Neural cell (in vitro differentiated cells): ENCODE data around the gene RASD1. TPM values are rescaled to one million over a fixed set of nuclear protein-coding genes. Genes with fewer than 3 reads are reported as not detected.
A peak's percentile ranks its signal among the peaks of the same experiment; 100 is the strongest.

ENCODE experiments used
- H2AFZ ChIP-seq: fragments of 200-600, 300-800 bp; sonication (generic), shearing (Covaris generic); 2 replicates; pipeline ENCODE4 v1.6.0; 2014; ENCODE audit warnings: low read depth, mild to moderate bottlenecking, antibody characterized with exemption, low read length, moderate library complexity
- H3F3A ChIP-seq: fragments of 200-600 bp; shearing (Covaris generic); 2 replicates; pipeline ENCODE4 v1.6.1; 2016; ENCODE audit warnings: mild to moderate bottlenecking, moderate library complexity, mixed read lengths, antibody characterized with exemption, low read length; ENCODE audit not compliant: insufficient read depth, poor library complexity, severe bottlenecking
- H3K27ac ChIP-seq: fragments of 200-600, 300-800 bp; sonication (generic), shearing (Covaris generic); 2 replicates; pipeline ENCODE4 v1.5.1; 2014; ENCODE audit warnings: mild to moderate bottlenecking, low read length, moderate library complexity
- H3K27me3 ChIP-seq: fragments of 300-800, 200-600 bp; sonication (generic), shearing (Covaris generic); 2 replicates; pipeline ENCODE4 v1.6.0; 2014; ENCODE audit warnings: mild to moderate bottlenecking, low read depth, low read length, moderate library complexity; ENCODE audit not compliant: insufficient read depth
- H3K36me3 ChIP-seq: fragments of 300-800, 200-600 bp; sonication (generic), shearing (Covaris generic); 2 replicates; pipeline ENCODE4 v1.5.1; 2014; ENCODE audit warnings: mild to moderate bottlenecking, antibody characterized with exemption, low read length, moderate library complexity; ENCODE audit not compliant: insufficient read depth
- H3K4me2 ChIP-seq: fragments of 300-800, 200-600 bp; sonication (generic), shearing (Covaris generic); 2 replicates; pipeline ENCODE4 v1.6.0; 2014; ENCODE audit warnings: mild to moderate bottlenecking, low read length
- H3K4me3 ChIP-seq: fragments of 300-800, 200-600 bp; sonication (generic), shearing (Covaris generic); 2 replicates; pipeline ENCODE4 v1.5.1; 2014; ENCODE audit warnings: mild to moderate bottlenecking, low read length, moderate library complexity
- H3K79me2 ChIP-seq: fragments of 200-600 bp; shearing (Covaris generic); replicated peaks from 2 replicates; pipeline ENCODE4 v1.6.0; 2014; ENCODE audit warnings: mild to moderate bottlenecking, low read length, moderate library complexity; ENCODE audit not compliant: insufficient read depth
- H3K9ac ChIP-seq: fragments of 300-800, 200-600 bp; sonication (generic), shearing (Covaris generic); 2 replicates; pipeline ENCODE4 v1.6.1; 2016; ENCODE audit warnings: mild to moderate bottlenecking, low read length, mixed read lengths
- H3K9me2 ChIP-seq: fragments of 200-600 bp; shearing (Covaris generic); 2 replicates; pipeline ENCODE4 v1.6.1; 2016; ENCODE audit warnings: mild to moderate bottlenecking, low read length, mixed read lengths; ENCODE audit not compliant: insufficient read depth
- H3K9me3 ChIP-seq: fragments of 200-600, 300-800 bp; sonication (generic), shearing (Covaris generic); 2 replicates; pipeline ENCODE4 v1.6.1; 2016; ENCODE audit warnings: mild to moderate bottlenecking, mixed run types, low read length, moderate library complexity, mixed read lengths
- H4K20me1 ChIP-seq: fragments of 200-600 bp; shearing (Covaris generic); 2 replicates; pipeline ENCODE4 v1.6.1; 2016; ENCODE audit warnings: mild to moderate bottlenecking, mixed run types; ENCODE audit not compliant: insufficient read depth
- CTCF ChIP-seq: fragments of 450-650 bp; IDR thresholded peaks from 2 replicates; pipeline ENCODE4 v1.5.1; 2014; ENCODE audit warnings: antibody characterized with exemption, mild to moderate bottlenecking, moderate library complexity; ENCODE audit not compliant: poor library complexity, severe bottlenecking
- EP300 ChIP-seq: fragments of 450-650 bp; conservative IDR thresholded peaks from 2 replicates; pipeline ENCODE4 v1.6.1; 2014; ENCODE audit warnings: antibody characterized with exemption, mild to moderate bottlenecking, moderate library complexity; ENCODE audit not compliant: poor library complexity, severe bottlenecking
- EZH2 ChIP-seq: fragments of 200-600, 300-800 bp; shearing (Covaris generic), sonication (generic); IDR thresholded peaks from 2 replicates; pipeline ENCODE4 v1.6.1; 2014; ENCODE audit warnings: antibody characterized with exemption, low read length, borderline replicate concordance, mild to moderate bottlenecking; ENCODE audit not compliant: insufficient read depth, poor library complexity, severe bottlenecking
- MXI1 ChIP-seq: fragments of 450-650 bp; conservative IDR thresholded peaks from 2 replicates; pipeline ENCODE4 v1.6.1; 2014; ENCODE audit warnings: antibody characterized with exemption, mild to moderate bottlenecking; ENCODE audit not compliant: poor library complexity, severe bottlenecking
- POLR2AphosphoS5 ChIP-seq: IDR thresholded peaks from 2 replicates; pipeline ENCODE4 v1.6.1; 2012
- RAD21 ChIP-seq: fragments of 450-650 bp; conservative IDR thresholded peaks from 2 replicates; pipeline ENCODE4 v1.6.1; 2014; ENCODE audit warnings: antibody characterized with exemption, mild to moderate bottlenecking, moderate library complexity
- REST ChIP-seq: IDR thresholded peaks from 2 replicates; pipeline ENCODE4 v1.6.1; 2012; ENCODE audit warnings: borderline replicate concordance
- SMC3 ChIP-seq: fragments of 450-650 bp; conservative IDR thresholded peaks from 2 replicates; pipeline ENCODE4 v1.6.1; 2014; ENCODE audit warnings: antibody characterized with exemption, mild to moderate bottlenecking, moderate library complexity; ENCODE audit not compliant: poor library complexity
- TAF1 ChIP-seq: IDR thresholded peaks from 2 replicates; pipeline ENCODE4 v1.6.1; 2012; ENCODE audit warnings: low read depth
- polyA plus RNA-seq: library from polyadenylated mRNA; depleted of rRNA; stranded (reverse); fragments of >200 nt; gene quantifications from 2 replicates; pipeline ENCODE4 v1.2.3, GENCODE V29; 2014

The RASD1 gene
- polyA plus RNA-seq, 1 donor from 2014 or later = 57.7 TPM

- Histone ChIP-seq H3K79me2 (no peaks in the 10 kb centered on the region), H2AFZ (no peak overlapping the region), H3K36me3 (no peaks in the 10 kb centered on the region), H3F3A (no peaks in the 10 kb centered on the region), H3K4me2 (no peak overlapping the region), H3K27me3 (no peaks in the 10 kb centered on the region), H3K9ac (no peak overlapping the region), H3K9me2 (no peaks in the 10 kb centered on the region), H3K9me3 (no peaks in the 10 kb centered on the region), H3K27ac (peak overlapping the region; percentile 28), H4K20me1 (no peaks in the 10 kb centered on the region), H3K4me3 (no peak overlapping the region)
- TF ChIP-seq RAD21 = no peak
- TF ChIP-seq SMC3 = no peak
- TF ChIP-seq MXI1 = no peak
- no peak for TF ChIP-seq EP300
Observed at GRCh38 chr17:17504341-17505140, 8.3 kb upstream of the RASD1 start.

GRCh38 chr17:17503566-17504130, 7.5 kb upstream of the RASD1 start:
- H2AFZ ChIP-seq = no peak overlapping the region
- peak overlapping the region; percentile 28 for H3K27ac ChIP-seq
- H3K79me2 ChIP-seq = no peaks in the 10 kb centered on the region
- H3K9me3 ChIP-seq = no peaks in the 10 kb centered on the region
- H3K4me2 ChIP-seq = no peak overlapping the region
- no peaks in the 10 kb centered on the region for H3K9me2 ChIP-seq
- TF ChIP-seq MXI1 = no peak
- TF ChIP-seq CTCF = no peak
- peak; percentile 0 for TF ChIP-seq POLR2AphosphoS5
- TF ChIP-seq SMC3 = no peak
- TF ChIP-seq TAF1 = no peak
- TF ChIP-seq EP300 = peak; percentile 11
- TF ChIP-seq EZH2 = no peak
- TF ChIP-seq RAD21 = no peak
- TF ChIP-seq REST = no peak
- no peaks in the 10 kb centered on the region for H3K27me3 ChIP-seq
- no peak overlapping the region for H3K4me3 ChIP-seq
- no peaks in the 10 kb centered on the region for H3F3A ChIP-seq
- no peak overlapping the region for H3K9ac ChIP-seq
- H3K36me3 ChIP-seq = no peaks in the 10 kb centered on the region
- no peaks in the 10 kb centered on the region for H4K20me1 ChIP-seq
